NB4 (cell line): ENCODE measurements around the gene TCF4.

Source experiments
- DNase-seq: peaks from one replicate; pipeline ENCODE4 v3.0.0; 2010; ENCODE audit warnings: low read depth
- H3K4me3 ChIP-seq: one replicate; pipeline ENCODE4 v1.5.1; 2011; ENCODE audit warnings: mild to moderate bottlenecking, low read depth, low read length, moderate library complexity
- MYC ChIP-seq: IDR thresholded peaks from 2 replicates; pipeline ENCODE4 v1.6.1; 2011; ENCODE audit warnings: low read depth, low read length
- POLR2A ChIP-seq: IDR thresholded peaks from 2 replicates; pipeline ENCODE4 v1.6.1; 2011; ENCODE audit warnings: mild to moderate bottlenecking; ENCODE audit not compliant: insufficient read length; ENCODE audit errors: extremely low read depth
- TF ChIP-seq, protein P1 (sequence below): IDR thresholded peaks from one replicate; pipeline ENCODE4 v1.5.1; 2012; ENCODE audit warnings: low read depth, low read length
- TF ChIP-seq, protein P2 (sequence below): IDR thresholded peaks from 2 replicates; pipeline ENCODE4 v1.6.1; 2011; ENCODE audit warnings: low read depth, low read length

Gene TCF4

DNA sequence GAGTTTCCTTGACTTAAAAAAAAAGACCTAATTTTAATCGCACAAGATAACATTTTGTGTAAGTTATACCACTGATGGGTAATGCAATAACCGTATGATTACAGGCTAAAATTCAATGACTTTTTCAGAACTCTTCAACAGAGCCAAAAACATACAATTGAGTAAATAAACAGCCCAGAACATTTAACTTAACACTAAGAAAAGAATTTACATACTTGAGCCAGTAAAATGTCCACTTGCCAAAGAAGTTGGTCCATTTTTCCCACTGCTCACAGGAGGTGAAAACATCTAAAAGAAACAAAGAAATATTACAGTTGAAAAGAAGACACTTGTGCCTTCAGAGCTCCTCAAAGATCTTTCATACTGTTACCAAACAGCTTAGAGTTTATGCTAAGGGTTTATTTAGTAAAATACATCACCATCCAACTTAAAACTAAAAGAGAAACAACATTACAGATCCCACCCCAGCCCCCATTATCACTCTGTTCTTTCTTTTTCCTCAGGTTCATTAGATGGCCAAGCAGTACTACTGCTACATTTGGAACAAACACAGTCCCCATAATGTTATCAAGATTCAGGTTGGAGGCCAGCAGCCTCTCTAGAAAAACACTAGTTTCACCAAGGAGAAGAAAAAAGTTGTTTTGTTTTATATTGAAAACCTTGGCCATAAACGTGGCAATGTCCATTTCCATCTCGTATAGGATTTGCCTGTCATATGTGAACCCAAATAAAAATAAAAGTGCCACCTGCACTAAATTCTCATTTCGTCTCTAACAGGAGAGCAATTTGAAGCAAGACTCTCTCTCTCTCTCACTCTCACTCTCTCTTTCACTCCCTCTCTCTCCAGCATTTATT lies 2.7 kb downstream of the TCF4 start:
- H3K4me3 ChIP-seq = no peak overlapping the region
- TF ChIP-seq, protein P1, sequence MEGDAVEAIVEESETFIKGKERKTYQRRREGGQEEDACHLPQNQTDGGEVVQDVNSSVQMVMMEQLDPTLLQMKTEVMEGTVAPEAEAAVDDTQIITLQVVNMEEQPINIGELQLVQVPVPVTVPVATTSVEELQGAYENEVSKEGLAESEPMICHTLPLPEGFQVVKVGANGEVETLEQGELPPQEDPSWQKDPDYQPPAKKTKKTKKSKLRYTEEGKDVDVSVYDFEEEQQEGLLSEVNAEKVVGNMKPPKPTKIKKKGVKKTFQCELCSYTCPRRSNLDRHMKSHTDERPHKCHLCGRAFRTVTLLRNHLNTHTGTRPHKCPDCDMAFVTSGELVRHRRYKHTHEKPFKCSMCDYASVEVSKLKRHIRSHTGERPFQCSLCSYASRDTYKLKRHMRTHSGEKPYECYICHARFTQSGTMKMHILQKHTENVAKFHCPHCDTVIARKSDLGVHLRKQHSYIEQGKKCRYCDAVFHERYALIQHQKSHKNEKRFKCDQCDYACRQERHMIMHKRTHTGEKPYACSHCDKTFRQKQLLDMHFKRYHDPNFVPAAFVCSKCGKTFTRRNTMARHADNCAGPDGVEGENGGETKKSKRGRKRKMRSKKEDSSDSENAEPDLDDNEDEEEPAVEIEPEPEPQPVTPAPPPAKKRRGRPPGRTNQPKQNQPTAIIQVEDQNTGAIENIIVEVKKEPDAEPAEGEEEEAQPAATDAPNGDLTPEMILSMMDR = no peak
- no peak for TF ChIP-seq POLR2A
- no peak for TF ChIP-seq MYC
- TF ChIP-seq, protein P2, sequence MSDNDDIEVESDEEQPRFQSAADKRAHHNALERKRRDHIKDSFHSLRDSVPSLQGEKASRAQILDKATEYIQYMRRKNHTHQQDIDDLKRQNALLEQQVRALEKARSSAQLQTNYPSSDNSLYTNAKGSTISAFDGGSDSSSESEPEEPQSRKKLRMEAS = no peak
- DNase-seq = no peak

DNA sequence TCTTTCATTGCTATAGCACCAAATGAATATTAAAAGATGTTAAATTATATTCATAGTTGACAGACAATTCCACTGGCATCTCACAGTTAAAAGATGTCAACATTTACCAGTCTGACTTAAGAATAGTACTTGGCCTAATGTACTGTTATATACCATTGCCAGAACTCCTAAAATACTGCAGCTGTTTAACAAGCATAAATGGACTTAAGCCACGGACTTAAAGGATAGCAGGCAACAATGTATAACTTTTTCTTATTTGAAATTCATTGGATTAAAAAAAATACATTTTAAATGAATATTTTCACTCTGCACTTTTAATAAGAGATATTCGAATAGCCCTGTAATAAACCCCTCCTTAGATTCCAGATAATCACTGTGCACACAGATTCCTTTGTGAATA lies 3.8 kb downstream of the TCF4 start:
- no peak overlapping the region for H3K4me3 ChIP-seq
- DNase-seq = no peak
- TF ChIP-seq, protein P2 = no peak
- TF ChIP-seq POLR2A = no peak
- TF ChIP-seq, protein P1 = no peak
- TF ChIP-seq MYC = no peak

DNA sequence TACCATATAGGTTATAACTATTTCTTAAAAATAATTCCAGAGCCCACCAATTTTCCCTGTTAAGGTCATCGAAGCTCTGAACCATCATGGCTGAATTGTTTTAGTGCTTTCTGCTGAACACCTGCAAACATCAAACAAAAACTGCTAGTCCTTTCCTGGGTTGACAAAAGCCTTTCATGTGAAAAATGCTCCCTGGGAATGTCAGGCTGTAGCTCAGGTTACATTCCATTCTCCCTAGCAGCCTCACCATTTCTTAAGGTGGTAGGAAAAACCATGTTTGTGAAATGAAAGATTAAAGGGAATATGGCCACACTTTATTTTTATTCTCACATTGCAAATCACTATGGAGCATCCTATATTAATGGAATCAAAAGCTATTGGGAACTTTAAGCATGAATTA lies 5.7 kb downstream of the TCF4 start:
- TF ChIP-seq, protein P1 = no peak
- TF ChIP-seq POLR2A = no peak
- TF ChIP-seq MYC = no peak
- TF ChIP-seq, protein P2 = no peak
- DNase-seq = no peak
- H3K4me3 ChIP-seq = no peak overlapping the region

DNA sequence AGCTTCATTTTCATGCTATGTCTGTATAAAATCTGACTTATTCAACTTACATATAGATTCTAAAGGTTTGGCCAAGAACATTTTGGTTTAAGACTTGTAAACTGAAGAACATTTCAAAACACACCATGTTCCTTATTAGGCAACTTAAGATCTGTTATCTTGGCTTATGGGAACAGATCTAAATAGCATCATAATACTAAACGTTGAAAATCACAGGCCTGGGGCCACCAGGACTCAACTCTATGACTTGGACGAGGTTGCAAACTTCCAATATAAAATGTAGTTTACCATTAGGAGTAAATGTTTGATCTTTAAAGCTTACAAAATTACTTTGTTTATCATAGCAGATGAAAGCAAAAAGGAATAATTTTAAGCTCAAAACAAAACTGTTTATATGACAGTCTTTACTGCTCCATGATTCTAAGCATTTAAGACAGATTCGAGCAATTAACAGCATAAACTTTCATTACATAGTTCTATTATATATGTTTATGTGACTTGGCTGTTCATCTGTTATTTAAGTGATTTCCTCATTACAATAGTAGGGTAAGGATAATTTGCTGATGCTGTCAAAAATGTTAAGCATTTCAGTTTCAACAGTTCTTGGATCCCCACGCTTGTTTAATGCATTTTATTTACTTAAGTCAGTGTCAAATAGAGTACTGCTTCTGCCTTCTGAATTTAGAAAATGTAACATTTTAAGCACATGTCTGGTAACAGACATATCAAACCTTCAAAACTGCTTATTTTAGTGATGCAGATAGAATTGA lies 8.3 kb downstream of the TCF4 start:
- DNase-seq = no peak
- TF ChIP-seq, protein P2 = no peak
- TF ChIP-seq, protein P1 = no peak
- no peak overlapping the region for H3K4me3 ChIP-seq

DNA sequence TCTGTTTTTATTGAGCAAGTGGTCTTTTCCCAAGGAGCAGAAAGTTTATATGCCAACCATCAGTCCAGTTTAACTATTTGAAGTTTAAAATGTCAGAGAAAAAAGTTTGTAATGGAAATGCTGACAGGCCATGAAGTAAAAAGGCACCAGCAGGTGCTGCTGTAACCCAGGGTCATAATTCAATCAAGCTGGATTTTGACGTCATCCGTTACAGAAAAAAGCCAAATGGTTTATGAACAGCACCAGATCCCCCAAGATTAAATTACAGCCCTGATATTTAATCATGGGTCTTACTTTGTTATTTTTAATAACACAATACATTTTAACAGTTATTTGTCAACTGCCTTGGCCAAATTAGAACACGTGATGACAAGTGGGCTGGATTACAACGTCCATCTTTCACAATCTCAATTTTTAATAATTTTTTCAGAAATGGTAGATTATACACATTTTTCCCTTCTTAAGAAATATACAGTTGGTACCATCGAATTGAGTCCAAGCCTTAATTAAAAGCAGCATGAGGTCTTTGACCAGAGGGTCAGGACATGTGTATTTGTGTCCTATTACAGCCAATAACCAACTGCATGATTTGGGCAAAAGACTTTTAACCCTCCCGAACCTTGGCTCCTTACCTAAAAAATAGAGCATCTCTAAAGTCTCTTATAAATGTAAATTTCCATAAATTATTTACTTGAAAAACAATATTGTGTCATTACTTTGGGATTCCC lies 10.0 kb downstream of the TCF4 start:
- peak; percentile 4 for DNase-seq
- no peak overlapping the region for H3K4me3 ChIP-seq

More for the DNA sequence above, 10.0 kb downstream of the TCF4 start:
- TF ChIP-seq MYC (no peak), POLR2A (no peak)
- TF ChIP-seq, protein P2 = no peak
- TF ChIP-seq, protein P1 = no peak
